Suppressor macrophage (primary cell): ENCODE results near the gene NTN1.
A peak's percentile ranks its signal among the peaks of the same experiment; 100 is the strongest.

Experiments used
- DNase-seq, 4 experiments: peaks; one replicate each; pipeline ENCODE4 v3.0.0-alpha.2; 2020 to 2022

The NTN1 gene

GRCh38 chr17:9199571-9200551 is 178.6 kb downstream of the NTN1 start:
- DNase-seq = no peak

- no peak for DNase-seq
These were observed 179.5 kb downstream of the NTN1 start for GRCh38 chr17:9200699-9201359.

- DNase-seq = no peak
These were observed 181.2 kb downstream of the NTN1 start for GRCh38 chr17:9202532-9202931.

GRCh38 chr17:9203771-9204425 is 182.6 kb downstream of the NTN1 start:
- peak; percentile 2 to 50 (median 19) for DNase-seq

GRCh38 chr17:9204637-9205329 is 183.5 kb downstream of the NTN1 start:
- peak in 1 of 4 experiments; percentile 19 for DNase-seq

GRCh38 chr17:9205520-9206409 is 184.5 kb downstream of the NTN1 start:
- peak in 1 of 4 experiments; percentile 0 for DNase-seq

GRCh38 chr17:9206410-9206703 is 185.0 kb downstream of the NTN1 start:
- DNase-seq = no peak

- peak in 1 of 4 experiments; percentile 0 for DNase-seq
These were observed 185.5 kb downstream of the NTN1 start for GRCh38 chr17:9206741-9207332.

- peak in 1 of 4 experiments; percentile 1 for DNase-seq
These were observed 187.2 kb downstream of the NTN1 start for GRCh38 chr17:9208381-9209105.

- DNase-seq = peak in 1 of 4 experiments; percentile 0
These were observed 188.0 kb downstream of the NTN1 start for GRCh38 chr17:9209347-9209746.

- DNase-seq = peak in 1 of 4 experiments; percentile 0
These were observed 188.6 kb downstream of the NTN1 start for GRCh38 chr17:9209781-9210370.

GRCh38 chr17:9211133-9211765 is 189.9 kb downstream of the NTN1 start:
- peak in 1 of 4 experiments; percentile 0 for DNase-seq

- DNase-seq = peak in 1 of 4 experiments; percentile 0
These were observed 191.3 kb downstream of the NTN1 start for GRCh38 chr17:9212376-9213302.

- DNase-seq = peak in 1 of 4 experiments; percentile 0
These were observed 192.0 kb downstream of the NTN1 start for GRCh38 chr17:9213303-9213640.

- no peak for DNase-seq
These were observed 194.2 kb downstream of the NTN1 start for GRCh38 chr17:9215465-9215864.

GRCh38 chr17:9217151-9218056 is 196.1 kb downstream of the NTN1 start:
- DNase-seq = no peak

GRCh38 chr17:9218064-9218635 is 196.8 kb downstream of the NTN1 start:
- no peak for DNase-seq
